GM18520 (cell line): Measurements from ENCODE around the gene BAIAP3.

Experiments
- ATAC-seq: cut with Tn5 transposase; IDR thresholded peaks from one replicate; pipeline ENCODE4 v1.9.1; 2021; ENCODE audit not compliant: unreplicated experiment

Gene BAIAP3

GRCh38 chr16:1381612-1382406 lies 48.4 kb downstream of the BAIAP3 start:
- no peak for ATAC-seq

- no peak for ATAC-seq
Observed at GRCh38 chr16:1383556-1383955, 50.1 kb downstream of the BAIAP3 start.

GRCh38 chr16:1385232-1385631 lies 51.8 kb downstream of the BAIAP3 start:
- ATAC-seq = no peak

DNA sequence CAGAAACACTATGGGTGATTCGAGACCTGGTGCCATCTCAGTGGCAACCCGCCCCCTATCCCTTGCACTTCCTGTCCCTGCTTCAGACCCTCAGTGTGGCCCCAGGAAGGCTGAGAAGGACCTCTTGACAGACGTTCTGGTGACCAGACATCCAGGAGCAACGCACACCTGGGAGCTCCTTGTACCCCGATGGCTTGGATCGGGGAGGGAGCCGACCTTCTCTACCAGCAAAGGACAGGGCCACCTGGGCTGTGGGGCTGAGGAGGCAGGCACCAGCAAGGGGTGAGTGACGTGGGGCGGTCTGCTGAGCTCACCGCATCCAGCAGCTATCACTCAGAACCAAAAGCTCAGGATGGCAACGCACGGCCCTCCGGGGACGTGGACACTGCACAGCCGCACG lies 53.9 kb downstream of the BAIAP3 start:
- no peak for ATAC-seq

- ATAC-seq = no peak
Observed at GRCh38 chr16:1389762-1390161, 56.3 kb downstream of the BAIAP3 start.

DNA sequence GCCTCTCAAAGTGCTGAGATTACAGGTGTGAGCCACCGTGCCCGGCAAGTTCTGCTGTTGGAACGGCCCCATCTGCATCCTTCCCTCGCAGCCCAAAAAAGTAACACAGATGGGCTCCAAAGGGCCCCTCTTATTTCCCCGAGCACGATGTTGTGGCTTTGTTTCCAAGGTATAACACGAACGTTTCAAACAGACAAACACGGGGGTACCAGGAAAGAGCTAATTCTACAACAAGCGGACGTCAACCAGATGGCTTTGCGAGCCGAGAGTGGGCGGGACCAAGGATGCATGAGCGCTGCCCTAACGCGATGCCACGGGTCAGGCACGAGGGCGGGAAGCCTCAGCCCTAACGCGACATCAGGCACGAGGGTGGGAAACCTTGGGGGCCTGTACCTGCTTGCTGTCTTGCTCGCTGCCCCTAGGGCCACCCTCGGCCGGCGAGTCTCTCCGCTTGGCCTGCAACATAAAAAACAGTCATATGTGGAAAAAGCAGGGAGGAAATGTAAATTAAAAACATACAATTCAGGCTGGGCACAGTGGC lies 56.9 kb downstream of the BAIAP3 start:
- ATAC-seq = no peak

DNA sequence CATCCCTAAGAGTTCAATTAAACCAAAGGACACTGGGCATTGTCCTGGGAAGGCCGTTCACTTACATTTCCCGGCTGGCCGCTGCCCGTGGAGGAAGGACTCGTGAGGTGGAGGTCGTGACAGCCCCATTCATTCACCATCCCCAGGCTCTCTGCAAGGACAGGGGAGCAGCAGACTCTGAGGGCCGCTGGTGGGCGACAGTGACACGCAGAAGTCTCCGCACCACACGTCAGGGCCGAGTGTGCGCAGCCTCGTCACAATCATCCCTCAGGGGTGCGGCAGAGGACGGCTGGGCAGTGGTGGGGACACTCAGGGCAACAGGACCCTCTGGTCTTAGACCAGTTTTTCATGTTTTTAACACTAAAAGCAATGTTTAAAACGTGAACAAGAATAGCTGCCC lies 59.4 kb downstream of the BAIAP3 start:
- no peak for ATAC-seq

GRCh38 chr16:1393613-1394176 lies 60.2 kb downstream of the BAIAP3 start:
- ATAC-seq = no peak

GRCh38 chr16:1394367-1394951 lies 61.0 kb downstream of the BAIAP3 start:
- ATAC-seq = no peak

- ATAC-seq = no peak
Observed at GRCh38 chr16:1395444-1396031, 62.1 kb downstream of the BAIAP3 start.

GRCh38 chr16:1397779-1398178 lies 64.3 kb downstream of the BAIAP3 start:
- ATAC-seq = no peak

DNA sequence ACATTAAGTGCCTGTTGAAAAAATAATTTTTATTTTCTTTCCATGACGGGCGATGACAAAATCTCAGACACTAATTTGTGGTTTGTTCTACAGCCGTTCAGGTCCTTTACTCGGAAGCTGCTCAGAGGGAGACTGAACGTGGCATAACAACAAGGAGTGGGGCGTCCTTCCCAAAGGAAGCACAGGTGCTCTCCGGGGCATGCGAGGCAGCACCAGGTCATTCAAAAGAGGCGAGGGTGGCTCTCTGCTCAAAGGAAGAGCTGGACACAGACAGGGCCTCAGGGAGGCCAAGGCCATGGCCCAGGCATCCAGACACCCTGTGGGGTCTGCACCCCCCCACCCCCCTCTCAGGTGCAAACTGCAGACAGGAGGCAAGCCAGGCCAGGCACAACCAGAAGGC lies 64.9 kb downstream of the BAIAP3 start:
- ATAC-seq = no peak
